HL-60 (cell line): ENCODE results near the gene STK32B.

Experiments
- DNase-seq, 2 experiments: peaks; one replicate each; pipeline ENCODE4 v3.0.0-alpha.2; 2010 to 2020; ENCODE audit warnings: low read depth in 1 of 2, low spot score in 1 of 2
- H3K27ac ChIP-seq: fragments of 250-450 bp; sonication (Bioruptor Pico); replicated peaks from 2 replicates; pipeline ENCODE4 v1.5.1; 2020; ENCODE audit warnings: mild to moderate bottlenecking, moderate library complexity
- H3K27me3 ChIP-seq: fragments of 250-450 bp; sonication (Bioruptor Pico); 2 replicates; pipeline ENCODE4 v1.5.1; 2021; ENCODE audit warnings: mild to moderate bottlenecking, moderate library complexity; ENCODE audit not compliant: insufficient read depth, poor library complexity, severe bottlenecking
- H3K4me3 ChIP-seq: replicated peaks from 2 replicates; pipeline ENCODE4 v1.5.1; 2011; ENCODE audit warnings: mild to moderate bottlenecking, control low read depth, low read length; ENCODE audit not compliant: insufficient read depth
- GABPA ChIP-seq: IDR thresholded peaks from 2 replicates; pipeline ENCODE4 v1.6.1; 2012; ENCODE audit warnings: low read depth
- POLR2AphosphoS5 ChIP-seq: IDR thresholded peaks from 2 replicates; pipeline ENCODE4 v1.6.1; 2012; ENCODE audit warnings: low read depth
- SPI1 ChIP-seq: IDR thresholded peaks from 2 replicates; pipeline ENCODE4 v1.6.1; 2012; ENCODE audit warnings: low read depth, mild to moderate bottlenecking, borderline replicate concordance
- TF ChIP-seq, protein P1 (sequence below): IDR thresholded peaks from 2 replicates; pipeline ENCODE4 v1.6.1; 2012; ENCODE audit warnings: low read depth; ENCODE audit not compliant: insufficient replicate concordance
- TF ChIP-seq, protein P2 (sequence below): IDR thresholded peaks from one replicate; pipeline ENCODE4 v1.5.1; 2011; ENCODE audit warnings: low read length, control low read depth, inconsistent platforms; ENCODE audit not compliant: insufficient read depth

Gene STK32B

DNA sequence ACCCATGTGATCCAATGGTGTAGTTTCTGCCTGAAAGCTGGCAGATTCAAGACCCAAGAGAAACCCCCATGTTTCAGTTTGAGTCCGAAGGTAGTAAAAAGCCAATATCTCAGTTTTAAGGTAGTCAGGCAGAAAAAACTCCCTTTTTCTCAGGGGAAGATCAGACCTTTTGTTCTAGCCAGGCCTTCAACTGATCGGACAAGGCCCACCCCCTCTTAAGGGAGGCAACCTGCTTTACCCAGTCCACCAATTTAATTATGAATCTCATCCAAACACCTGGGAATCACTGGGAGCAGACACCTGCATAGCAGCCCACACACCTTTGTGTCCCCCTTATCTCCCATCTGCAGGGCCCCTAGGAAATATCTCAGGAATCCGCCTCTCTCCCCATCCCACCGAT is 322.0 kb downstream of the STK32B start:
- no peaks in the 10 kb centered on the region for H3K27me3 ChIP-seq
- H3K4me3 ChIP-seq, result no peak overlapping the region
- no peak for DNase-seq
- H3K27ac ChIP-seq, result no peak overlapping the region
- no peak for TF ChIP-seq SPI1
- TF ChIP-seq, protein P1, sequence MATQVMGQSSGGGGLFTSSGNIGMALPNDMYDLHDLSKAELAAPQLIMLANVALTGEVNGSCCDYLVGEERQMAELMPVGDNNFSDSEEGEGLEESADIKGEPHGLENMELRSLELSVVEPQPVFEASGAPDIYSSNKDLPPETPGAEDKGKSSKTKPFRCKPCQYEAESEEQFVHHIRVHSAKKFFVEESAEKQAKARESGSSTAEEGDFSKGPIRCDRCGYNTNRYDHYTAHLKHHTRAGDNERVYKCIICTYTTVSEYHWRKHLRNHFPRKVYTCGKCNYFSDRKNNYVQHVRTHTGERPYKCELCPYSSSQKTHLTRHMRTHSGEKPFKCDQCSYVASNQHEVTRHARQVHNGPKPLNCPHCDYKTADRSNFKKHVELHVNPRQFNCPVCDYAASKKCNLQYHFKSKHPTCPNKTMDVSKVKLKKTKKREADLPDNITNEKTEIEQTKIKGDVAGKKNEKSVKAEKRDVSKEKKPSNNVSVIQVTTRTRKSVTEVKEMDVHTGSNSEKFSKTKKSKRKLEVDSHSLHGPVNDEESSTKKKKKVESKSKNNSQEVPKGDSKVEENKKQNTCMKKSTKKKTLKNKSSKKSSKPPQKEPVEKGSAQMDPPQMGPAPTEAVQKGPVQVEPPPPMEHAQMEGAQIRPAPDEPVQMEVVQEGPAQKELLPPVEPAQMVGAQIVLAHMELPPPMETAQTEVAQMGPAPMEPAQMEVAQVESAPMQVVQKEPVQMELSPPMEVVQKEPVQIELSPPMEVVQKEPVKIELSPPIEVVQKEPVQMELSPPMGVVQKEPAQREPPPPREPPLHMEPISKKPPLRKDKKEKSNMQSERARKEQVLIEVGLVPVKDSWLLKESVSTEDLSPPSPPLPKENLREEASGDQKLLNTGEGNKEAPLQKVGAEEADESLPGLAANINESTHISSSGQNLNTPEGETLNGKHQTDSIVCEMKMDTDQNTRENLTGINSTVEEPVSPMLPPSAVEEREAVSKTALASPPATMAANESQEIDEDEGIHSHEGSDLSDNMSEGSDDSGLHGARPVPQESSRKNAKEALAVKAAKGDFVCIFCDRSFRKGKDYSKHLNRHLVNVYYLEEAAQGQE, result no peak
- TF ChIP-seq POLR2AphosphoS5, result no peak
- no peak for TF ChIP-seq GABPA
- TF ChIP-seq, protein P2, sequence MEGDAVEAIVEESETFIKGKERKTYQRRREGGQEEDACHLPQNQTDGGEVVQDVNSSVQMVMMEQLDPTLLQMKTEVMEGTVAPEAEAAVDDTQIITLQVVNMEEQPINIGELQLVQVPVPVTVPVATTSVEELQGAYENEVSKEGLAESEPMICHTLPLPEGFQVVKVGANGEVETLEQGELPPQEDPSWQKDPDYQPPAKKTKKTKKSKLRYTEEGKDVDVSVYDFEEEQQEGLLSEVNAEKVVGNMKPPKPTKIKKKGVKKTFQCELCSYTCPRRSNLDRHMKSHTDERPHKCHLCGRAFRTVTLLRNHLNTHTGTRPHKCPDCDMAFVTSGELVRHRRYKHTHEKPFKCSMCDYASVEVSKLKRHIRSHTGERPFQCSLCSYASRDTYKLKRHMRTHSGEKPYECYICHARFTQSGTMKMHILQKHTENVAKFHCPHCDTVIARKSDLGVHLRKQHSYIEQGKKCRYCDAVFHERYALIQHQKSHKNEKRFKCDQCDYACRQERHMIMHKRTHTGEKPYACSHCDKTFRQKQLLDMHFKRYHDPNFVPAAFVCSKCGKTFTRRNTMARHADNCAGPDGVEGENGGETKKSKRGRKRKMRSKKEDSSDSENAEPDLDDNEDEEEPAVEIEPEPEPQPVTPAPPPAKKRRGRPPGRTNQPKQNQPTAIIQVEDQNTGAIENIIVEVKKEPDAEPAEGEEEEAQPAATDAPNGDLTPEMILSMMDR, result no peak

DNA sequence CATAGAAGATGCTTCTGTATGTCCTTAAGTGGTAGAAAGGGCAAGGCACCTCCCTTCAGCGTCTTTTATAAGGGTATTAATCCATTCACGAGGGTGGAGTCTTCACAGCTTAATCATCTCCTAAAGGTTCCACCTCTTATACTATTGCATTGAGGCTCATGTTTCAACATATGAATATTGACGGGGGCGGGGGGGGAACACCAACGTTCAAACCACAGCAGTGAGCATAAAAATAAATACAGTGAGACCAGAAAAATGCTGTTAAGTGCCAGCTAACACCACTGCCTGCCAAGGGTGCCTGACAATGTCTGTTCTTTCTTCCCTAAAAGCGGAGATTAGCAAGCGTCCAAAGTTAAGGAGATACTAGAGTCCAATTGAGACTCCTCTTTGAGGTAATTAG is 323.3 kb downstream of the STK32B start:
- Histone ChIP-seq H3K4me3 (no peak overlapping the region), H3K27ac (no peak overlapping the region), H3K27me3 (no peaks in the 10 kb centered on the region)
- TF ChIP-seq, protein P1, result no peak
- TF ChIP-seq POLR2AphosphoS5, result no peak
- no peak for TF ChIP-seq GABPA
- TF ChIP-seq, protein P2, result no peak
- no peak for TF ChIP-seq SPI1
- no peak for DNase-seq

DNA sequence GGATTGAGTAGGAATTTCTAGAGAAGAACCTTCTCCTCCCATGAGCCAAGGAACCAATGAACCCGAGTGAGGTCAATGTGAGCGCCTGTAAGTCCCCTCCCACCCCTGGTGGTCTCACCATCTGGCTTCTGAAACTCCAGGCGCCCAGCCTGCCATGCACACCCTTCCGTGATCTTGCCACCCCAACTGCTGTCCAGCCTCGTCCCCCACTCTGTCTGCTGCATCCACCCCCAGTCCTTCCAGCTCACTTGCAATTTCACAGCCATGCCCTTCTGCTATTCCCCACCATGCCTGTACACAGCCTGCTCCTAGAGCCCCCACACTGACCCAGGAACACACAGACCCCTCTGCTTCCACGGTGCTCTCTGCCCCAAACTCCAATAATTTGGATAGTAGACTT is 323.7 kb downstream of the STK32B start:
- Histone ChIP-seq H3K27me3 (no peaks in the 10 kb centered on the region), H3K27ac (no peak overlapping the region), H3K4me3 (no peak overlapping the region)
- no peak for TF ChIP-seq SPI1
- DNase-seq, result no peak

DNA sequence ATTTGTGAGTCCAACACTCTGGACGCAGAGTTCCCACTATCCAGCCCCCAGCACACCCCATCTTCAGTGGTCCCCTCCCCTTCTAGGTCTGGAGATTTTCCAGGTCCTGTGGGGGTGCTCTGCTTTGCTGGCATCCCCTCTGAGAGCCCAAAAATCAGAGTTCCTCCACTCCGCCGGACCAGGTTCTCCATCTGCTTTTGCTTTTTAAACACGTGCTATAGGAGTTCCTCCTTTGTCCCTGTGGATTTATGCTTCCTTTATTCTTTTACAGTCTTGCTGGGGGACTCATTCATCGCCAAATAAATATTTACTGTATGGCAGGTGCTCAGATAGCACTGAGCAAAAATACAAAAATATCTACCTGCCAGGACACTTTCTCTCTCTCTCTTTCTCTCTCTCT is 324.7 kb downstream of the STK32B start:
- Histone ChIP-seq H3K4me3 (no peak overlapping the region), H3K27me3 (no peaks in the 10 kb centered on the region), H3K27ac (no peak overlapping the region)
- TF ChIP-seq, protein P1, result no peak
- TF ChIP-seq POLR2AphosphoS5, result no peak
- TF ChIP-seq, protein P2, result no peak
- TF ChIP-seq SPI1, result no peak
- no peak for TF ChIP-seq GABPA
- no peak for DNase-seq
